ENCODE measurements around the gene RHOJ. TPM values are rescaled to one million over a fixed set of nuclear protein-coding genes. Genes with fewer than 3 reads are reported as not detected.
A peak's percentile ranks its signal among the peaks of the same experiment; 100 is the strongest.

Gene RHOJ
- total RNA-seq, 3 donors from 2014 or later (not counting 1 experiment from before 2014, with no cell fraction given), result not detected

GRCh38 chr14:63290741-63291430, 86.6 kb downstream of the RHOJ start:
- no peak overlapping the region for H3K27ac ChIP-seq (ENCODE audit: low read length)
- H3K27me3 Mint-ChIP-seq (ENCODE audit: low read depth in 2 of 2), result peaks cover 8 to 23% of the 10 kb centered on the region in 2 donors
- intact Hi-C loops (cut with micrococcal nuclease), result no loop called here
- no peaks in the 10 kb centered on the region for H3K36me3 ChIP-seq (ENCODE audit: control insufficient read depth, insufficient read depth, low read length)
- TF ChIP-seq CTCF (IDR thresholded peaks at IDR 0.05), result no peak
- no peaks in the 10 kb centered on the region for H3K27me3 ChIP-seq (ENCODE audit: control insufficient read depth, insufficient read depth, low read length)
- no peaks in the 10 kb centered on the region for H3K9me3 Mint-ChIP-seq
- no peaks in the 10 kb centered on the region for H3K36me3 Mint-ChIP-seq
- no peaks in the 10 kb centered on the region for H3K4me1 ChIP-seq (ENCODE audit: control insufficient read depth, insufficient read depth, low read length)
- no peak overlapping the region for H3K4me3 Mint-ChIP-seq
- no peak overlapping the region for H3K27ac Mint-ChIP-seq
- no peak overlapping the region for H3K4me3 ChIP-seq (ENCODE audit: low read length)
- WGBS (ENCODE audit: insufficient coverage), result 88% methylated on average over 12 of the region's 12 CpGs
- H3K4me1 Mint-ChIP-seq, result peaks cover 8 to 15% of the 10 kb centered on the region in 2 donors
- no peaks in the 10 kb centered on the region for H3K9me3 ChIP-seq (ENCODE audit: control insufficient read depth, insufficient read depth, low read length)
- DNase-seq, result no peak
- ATAC-seq, result no peak

- Mint-ChIP-seq H3K27me3 (ENCODE audit: low read depth in 2 of 2) (peaks cover 8 to 23% of the 10 kb centered on the region in 2 donors), H3K4me3 (no peak overlapping the region), H3K36me3 (no peaks in the 10 kb centered on the region), H3K4me1 (peaks cover 8 to 15% of the 10 kb centered on the region in 2 donors), H3K9me3 (no peaks in the 10 kb centered on the region), H3K27ac (no peak overlapping the region)
- H3K4me3 ChIP-seq (ENCODE audit: low read length), result no peak overlapping the region
- no peaks in the 10 kb centered on the region for H3K9me3 ChIP-seq (ENCODE audit: control insufficient read depth, insufficient read depth, low read length)
- no peak for DNase-seq
- H3K27ac ChIP-seq (ENCODE audit: low read length), result no peak overlapping the region
- ATAC-seq, result no peak
- 91% methylated on average over 2 of the region's 2 CpGs for WGBS (ENCODE audit: insufficient coverage)
- H3K4me1 ChIP-seq (ENCODE audit: control insufficient read depth, insufficient read depth, low read length), result no peaks in the 10 kb centered on the region
- no peak for TF ChIP-seq CTCF (IDR thresholded peaks at IDR 0.05)
- intact Hi-C loops (cut with micrococcal nuclease), result no loop called here
- no peaks in the 10 kb centered on the region for H3K36me3 ChIP-seq (ENCODE audit: control insufficient read depth, insufficient read depth, low read length)
- no peaks in the 10 kb centered on the region for H3K27me3 ChIP-seq (ENCODE audit: control insufficient read depth, insufficient read depth, low read length)
Observed at GRCh38 chr14:63292805-63293204, 88.6 kb downstream of the RHOJ start.

- no peak overlapping the region for H3K4me3 ChIP-seq (ENCODE audit: low read length)
- no peak for TF ChIP-seq CTCF (IDR thresholded peaks at IDR 0.05)
- peaks cover 17 to 25% of the 10 kb centered on the region in 2 donors for H3K4me1 Mint-ChIP-seq
- H3K4me3 Mint-ChIP-seq, result peak overlapping the region; percentile 4
- no peaks in the 10 kb centered on the region for H3K36me3 ChIP-seq (ENCODE audit: control insufficient read depth, insufficient read depth, low read length)
- no peaks in the 10 kb centered on the region for H3K36me3 Mint-ChIP-seq
- H3K27me3 ChIP-seq (ENCODE audit: control insufficient read depth, insufficient read depth, low read length), result no peaks in the 10 kb centered on the region
- WGBS (ENCODE audit: insufficient coverage), result 66% methylated on average over 7 of the region's 8 CpGs
- H3K9me3 Mint-ChIP-seq, result no peaks in the 10 kb centered on the region
- H3K4me1 ChIP-seq (ENCODE audit: control insufficient read depth, insufficient read depth, low read length), result peaks cover 11% of the 10 kb centered on the region
- peak overlapping the region; percentile 21 to 28 for H3K27ac Mint-ChIP-seq
- H3K9me3 ChIP-seq (ENCODE audit: control insufficient read depth, insufficient read depth, low read length), result no peaks in the 10 kb centered on the region
- no peak for ATAC-seq
- no peak for DNase-seq
- H3K27me3 Mint-ChIP-seq (ENCODE audit: low read depth in 2 of 2), result peaks cover 8 to 23% of the 10 kb centered on the region in 2 donors
- intact Hi-C loops (cut with micrococcal nuclease), result no loop called here
- no peak overlapping the region for H3K27ac ChIP-seq (ENCODE audit: low read length)
Observed at GRCh38 chr14:63295231-63295685, 91.0 kb downstream of the RHOJ start.
